Ascending aorta (tissue), 2 donors: ENCODE results near the gene RPL37. TPM values are rescaled to one million over a fixed set of nuclear protein-coding genes. Genes with fewer than 3 reads are reported as not detected.
"Not testable (repeated sequence)": the region's sequence is repeated elsewhere in the genome, so short reads cannot be mapped to it uniquely, and the experiment has no call there.

Source experiments
- DNase-seq, 2 donors: peaks; one replicate each; pipeline ENCODE4 v3.0.0-alpha.2; 2019; ENCODE audit warnings: low spot score in 2 of 2
- H3K27ac ChIP-seq, 2 donors: fragments of 200-600 bp; sonication (generic); one replicate each; pipeline ENCODE4 v1.5.1; 2016 to 2017; ENCODE audit warnings: mild to moderate bottlenecking in 1 of 2
- H3K27me3 ChIP-seq: fragments of 200-600 bp; sonication (generic); one replicate; pipeline ENCODE4 v1.5.1; 2017
- H3K36me3 ChIP-seq, 2 donors: fragments of 200-600 bp; sonication (generic); one replicate each; pipeline ENCODE4 v1.5.1; 2016
- H3K4me1 ChIP-seq, 2 donors: fragments of 200-600 bp; sonication (generic); one replicate each; pipeline ENCODE4 v1.5.1; 2016 to 2017; ENCODE audit warnings: mild to moderate bottlenecking in 1 of 2
- H3K4me3 ChIP-seq, 2 donors: fragments of 200-600 bp; sonication (generic); one replicate each; pipeline ENCODE4 v1.5.1; 2016 to 2017; ENCODE audit warnings: mild to moderate bottlenecking in 1 of 2
- H3K9me3 ChIP-seq, 2 donors: fragments of 200-600 bp; sonication (generic); one replicate each; pipeline ENCODE4 v1.5.1; 2016
- intact Hi-C: fragments of 100-400 bp; cut with DNase I; formaldehyde crosslinking; loops from one replicate; pipeline ENCODE4 v1.15.1; 2023
- total RNA-seq: library from RNA; depleted of rRNA; stranded (reverse); fragments of >200 nt; gene quantifications from one replicate; pipeline ENCODE4 v1.1.0, GENCODE V29; 2016
- TF ChIP-seq, protein P1 (sequence below), 3 experiments: fragments of 200-600 bp in 2 of 3; fragments of 450-650 bp in 1 of 3; sonication (generic) in 2 of 3; IDR thresholded peaks; one replicate each; pipeline ENCODE4 v1.5.1; 2016 to 2019; ENCODE audit warnings: antibody characterized with exemption in 3 of 3, mild to moderate bottlenecking in 1 of 3, moderate library complexity in 1 of 3

Gene RPL37
- total RNA-seq, 1 donor from 2014 or later, result 22.1 TPM

- no peaks in the 10 kb centered on the region for H3K9me3 ChIP-seq
- peaks cover 9 to 12% of the 10 kb centered on the region in 2 donors for H3K4me1 ChIP-seq
- H3K36me3 ChIP-seq, result no peaks in the 10 kb centered on the region
- intact Hi-C loops, result loop anchor here (1.0 kb wide), 2 partner anchors 37 to 43 kb away; partner anchors contain the start of genes RPL37 and TTC33
- H3K4me3 ChIP-seq, result peak within 1 kb of the TSS; percentile 98 to 99
- peak; percentile 67 to 96 for DNase-seq
- TF ChIP-seq, protein P1, sequence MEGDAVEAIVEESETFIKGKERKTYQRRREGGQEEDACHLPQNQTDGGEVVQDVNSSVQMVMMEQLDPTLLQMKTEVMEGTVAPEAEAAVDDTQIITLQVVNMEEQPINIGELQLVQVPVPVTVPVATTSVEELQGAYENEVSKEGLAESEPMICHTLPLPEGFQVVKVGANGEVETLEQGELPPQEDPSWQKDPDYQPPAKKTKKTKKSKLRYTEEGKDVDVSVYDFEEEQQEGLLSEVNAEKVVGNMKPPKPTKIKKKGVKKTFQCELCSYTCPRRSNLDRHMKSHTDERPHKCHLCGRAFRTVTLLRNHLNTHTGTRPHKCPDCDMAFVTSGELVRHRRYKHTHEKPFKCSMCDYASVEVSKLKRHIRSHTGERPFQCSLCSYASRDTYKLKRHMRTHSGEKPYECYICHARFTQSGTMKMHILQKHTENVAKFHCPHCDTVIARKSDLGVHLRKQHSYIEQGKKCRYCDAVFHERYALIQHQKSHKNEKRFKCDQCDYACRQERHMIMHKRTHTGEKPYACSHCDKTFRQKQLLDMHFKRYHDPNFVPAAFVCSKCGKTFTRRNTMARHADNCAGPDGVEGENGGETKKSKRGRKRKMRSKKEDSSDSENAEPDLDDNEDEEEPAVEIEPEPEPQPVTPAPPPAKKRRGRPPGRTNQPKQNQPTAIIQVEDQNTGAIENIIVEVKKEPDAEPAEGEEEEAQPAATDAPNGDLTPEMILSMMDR (IDR thresholded peaks at IDR 0.05), result peak; percentile 33 to 73 (median 54)
- H3K27ac ChIP-seq, result peak within 1 kb of the TSS; percentile 88 to 95
- H3K27me3 ChIP-seq, result no peaks in the 10 kb centered on the region
Observed at GRCh38 chr5:40798012-40798800, 36.8 kb downstream of the RPL37 start, which contains the start of gene PRKAA1. TSS of gene PRKAA1 (minus strand) at chr5:40798374. CDS start at chr5:40798189, 185 bp downstream.

- H3K4me3 ChIP-seq, result peak overlapping the region; percentile 98 to 99
- TF ChIP-seq, protein P1 (IDR thresholded peaks at IDR 0.05), result no peak
- H3K27ac ChIP-seq, result peak overlapping the region; percentile 88 to 95
- intact Hi-C loops, result loop anchor here (1.0 kb wide), 2 partner anchors 38 to 42 kb away; partner anchors contain the start of genes RPL37 and TTC33
- no peaks in the 10 kb centered on the region for H3K9me3 ChIP-seq
- H3K4me1 ChIP-seq, result peaks cover 9 to 12% of the 10 kb centered on the region in 2 donors
- no peaks in the 10 kb centered on the region for H3K27me3 ChIP-seq
- no peaks in the 10 kb centered on the region for H3K36me3 ChIP-seq
- DNase-seq, result peak; percentile 14 to 85
Observed at GRCh38 chr5:40797273-40798011, 37.6 kb downstream of the RPL37 start.

GRCh38 chr5:40796487-40796889, 38.5 kb downstream of the RPL37 start:
- Histone ChIP-seq H3K9me3 (no peaks in the 10 kb centered on the region), H3K4me1 (peaks cover 11 to 15% of the 10 kb centered on the region in 2 donors), H3K27ac (peak overlapping the region in 1 of 2 donors; percentile 95), H3K27me3 (no peaks in the 10 kb centered on the region), H3K36me3 (no peaks in the 10 kb centered on the region), H3K4me3 (peak overlapping the region; percentile 98 to 99)
- DNase-seq, result no peak
- TF ChIP-seq, protein P1 (IDR thresholded peaks at IDR 0.05), result no peak
- intact Hi-C loops, result no loop called here

GRCh38 chr5:40794877-40795276, 40.1 kb downstream of the RPL37 start:
- peaks cover 13 to 21% of the 10 kb centered on the region in 2 donors for H3K4me1 ChIP-seq
- H3K27me3 ChIP-seq, DNase-seq, H3K9me3 ChIP-seq, H3K4me3 ChIP-seq, H3K27ac ChIP-seq, intact Hi-C loops, H3K36me3 ChIP-seq: not testable (repeated sequence)

DNA sequence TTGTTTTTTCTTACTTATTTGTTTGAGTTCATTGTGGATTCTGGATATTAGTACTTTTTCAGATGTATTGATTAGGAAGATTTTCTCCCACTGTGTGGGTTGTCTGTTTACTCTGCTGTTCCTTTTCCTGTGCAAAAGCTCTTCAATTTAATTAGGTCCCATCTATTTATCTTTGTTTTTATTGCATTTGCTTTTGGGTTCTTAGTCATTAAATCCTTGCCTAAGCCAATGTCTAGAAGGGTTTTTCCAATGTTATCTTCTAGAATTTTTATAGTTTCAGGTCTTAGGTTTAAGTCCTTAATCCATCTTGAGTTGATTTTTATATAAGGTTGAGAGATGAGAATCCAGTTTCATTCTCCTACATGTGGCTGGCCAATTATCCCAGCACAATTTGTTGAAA, 40.7 kb downstream of the RPL37 start:
- intact Hi-C loops, H3K36me3 ChIP-seq, H3K9me3 ChIP-seq, DNase-seq, H3K4me3 ChIP-seq, H3K27me3 ChIP-seq, H3K27ac ChIP-seq: not testable (repeated sequence)
- H3K4me1 ChIP-seq, result peaks cover 8 to 16% of the 10 kb centered on the region in 2 donors

GRCh38 chr5:40792691-40793090, 42.3 kb downstream of the RPL37 start:
- H3K4me3 ChIP-seq, DNase-seq, H3K36me3 ChIP-seq, H3K27me3 ChIP-seq, intact Hi-C loops, H3K9me3 ChIP-seq, H3K27ac ChIP-seq: not testable (repeated sequence)
- peaks cover 5 to 16% of the 10 kb centered on the region in 2 donors for H3K4me1 ChIP-seq

DNA sequence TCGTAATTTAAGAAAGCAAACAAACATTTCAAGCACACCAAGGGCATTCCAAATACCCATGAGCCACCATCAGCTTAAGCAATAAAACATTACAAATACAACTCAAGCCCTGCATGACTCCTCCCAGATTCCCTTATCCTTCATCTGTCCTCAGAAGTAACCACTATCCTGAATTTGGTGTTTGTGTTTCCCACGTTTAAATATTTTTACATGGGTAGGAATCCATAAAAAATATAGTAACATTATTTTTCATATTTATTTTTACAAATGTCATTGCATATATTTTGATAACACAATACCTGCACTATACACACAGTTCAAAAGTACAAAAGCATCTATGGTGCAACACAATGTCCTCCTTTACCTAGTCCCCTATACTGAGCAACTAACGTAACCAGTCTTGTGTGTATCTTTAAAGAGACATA, 43.3 kb downstream of the RPL37 start:
- peaks cover 5 to 16% of the 10 kb centered on the region in 2 donors for H3K4me1 ChIP-seq
- no peaks in the 10 kb centered on the region for H3K9me3 ChIP-seq
- intact Hi-C loops, result no loop called here
- H3K27ac ChIP-seq, result peak overlapping the region in 1 of 2 donors; percentile 31
- H3K4me3 ChIP-seq, result no peak overlapping the region
- no peaks in the 10 kb centered on the region for H3K27me3 ChIP-seq
- no peak for DNase-seq
- peaks cover 0 to 8% of the 10 kb centered on the region in 2 donors for H3K36me3 ChIP-seq
- TF ChIP-seq, protein P1 (IDR thresholded peaks at IDR 0.05), result no peak
